Hippocampal formation (tissue), 2 donors: ENCODE data around the gene CCDC102A.

ENCODE experiments used
- DNase-seq, 2 donors: peaks; one replicate each; lab custom pipeline; 2025; lab: John Stamatoyannopoulos, UW

The CCDC102A gene

GRCh38 chr16:57479205-57479975, 57.0 kb downstream of the CCDC102A start:
- peak in 1 of 2 donors; percentile 42 for DNase-seq

- no peak for DNase-seq
Measured at GRCh38 chr16:57478396-57479204, 57.8 kb downstream of the CCDC102A start.

GRCh38 chr16:57477531-57478202, 58.7 kb downstream of the CCDC102A start:
- DNase-seq, result no peak

- no peak for DNase-seq
Measured at GRCh38 chr16:57476546-57477410, 59.6 kb downstream of the CCDC102A start.

- DNase-seq, result no peak
Measured at GRCh38 chr16:57475711-57476339, 60.5 kb downstream of the CCDC102A start.

- DNase-seq, result no peak
Measured at GRCh38 chr16:57474671-57475661, 61.4 kb downstream of the CCDC102A start.

GRCh38 chr16:57473906-57474305, 62.5 kb downstream of the CCDC102A start:
- no peak for DNase-seq

GRCh38 chr16:57473176-57473840, 63.1 kb downstream of the CCDC102A start:
- no peak for DNase-seq

- DNase-seq, result no peak
Measured at GRCh38 chr16:57472665-57473060, 63.7 kb downstream of the CCDC102A start.

GRCh38 chr16:57471852-57472664, 64.3 kb downstream of the CCDC102A start:
- DNase-seq, result no peak

- no peak for DNase-seq
Measured at GRCh38 chr16:57471209-57471608, 65.2 kb downstream of the CCDC102A start.

GRCh38 chr16:57470711-57471110, 65.7 kb downstream of the CCDC102A start:
- no peak for DNase-seq

GRCh38 chr16:57469917-57470470, 66.4 kb downstream of the CCDC102A start:
- no peak for DNase-seq

GRCh38 chr16:57469046-57469445, 67.3 kb downstream of the CCDC102A start:
- no peak for DNase-seq

- DNase-seq, result no peak
Measured at GRCh38 chr16:57468346-57468745, 68.0 kb downstream of the CCDC102A start.

GRCh38 chr16:57464523-57464922, 71.8 kb downstream of the CCDC102A start:
- DNase-seq, result no peak

- no peak for DNase-seq
Measured at GRCh38 chr16:57462978-57463362, 73.4 kb downstream of the CCDC102A start.
